Psoas muscle (tissue), 8 donors: ENCODE measurements around the gene STARD13. TPM values are rescaled to one million over a fixed set of nuclear protein-coding genes. Genes with fewer than 3 reads are reported as not detected.

ENCODE experiments used
- ATAC-seq, 4 donors: fragments of 200-7000 bp; cut with Tn5 transposase; one replicate each; pipeline ENCODE4 v1.9.1; 2020; ENCODE audit warnings: moderate library complexity in 3 of 4, mild to moderate bottlenecking in 2 of 4
- DNase-seq, 2 donors: peaks; one replicate each; pipeline ENCODE4 v3.0.0-alpha.2; 2020
- H3K27ac ChIP-seq: fragments of 200-600 bp; one replicate; pipeline ENCODE4 v1.8.0; 2022
- H3K27me3 ChIP-seq, 3 donors: fragments of 200-600 bp in 1 of 3; one replicate each; pipeline versions ENCODE4 v1.6.1 to v1.8.0; 2013 to 2022; ENCODE audit warnings: low read length in 2 of 3, mild to moderate bottlenecking in 2 of 3, moderate library complexity in 1 of 3; ENCODE audit not compliant: insufficient read depth in 3 of 3
- H3K36me3 ChIP-seq, 2 donors: fragments of 200-600 bp in 1 of 2; one replicate each; pipeline versions ENCODE4 v1.6.1 to v1.8.0; 2013 to 2022; ENCODE audit warnings: low read depth in 1 of 2, mild to moderate bottlenecking in 1 of 2, moderate library complexity in 1 of 2; ENCODE audit not compliant: insufficient read depth in 1 of 2
- H3K4me1 ChIP-seq: fragments of 200-600 bp; one replicate; pipeline ENCODE4 v1.8.0; 2022
- H3K4me3 ChIP-seq: fragments of 200-600 bp; one replicate; pipeline ENCODE4 v1.8.0; 2022; ENCODE audit warnings: mild to moderate bottlenecking
- H3K9me3 ChIP-seq: fragments of 200-600 bp; one replicate; pipeline ENCODE4 v1.8.0; 2022
- WGBS, 3 donors: extraction: QIAGEN DNeasy Blood & Tissue Kit; methylation state at CpG; one replicate each; pipeline versions ENCODE4 v1.1.6 to v1.1.7; 2013; 5-methylcytosine and 5-hydroxymethylcytosine counted together
- intact Hi-C, 2 donors: fragments of 100-400 bp; cut with DNase I; formaldehyde crosslinking; loops; one replicate each; pipeline versions ENCODE4 v1.11.0 to v1.14.2; 2022
- polyA plus RNA-seq, 3 donors: library from polyadenylated mRNA; stranded (reverse); fragments of 200-250 nt; gene quantifications; one replicate each; pipeline ENCODE4 v1.2.3, GENCODE V29; 2013
- total RNA-seq, 4 donors: library from RNA; stranded (reverse); fragmentation: NEBNext Ultra II Directional in 2 of 4; extraction: Animal tissue kit (Norgen Biotek cat#: 25700) in 2 of 4; gene quantifications; one replicate each; pipeline versions ENCODE4 v1.2.1 to v1.2.4, GENCODE V29; 2021 to 2023
- TF ChIP-seq, protein P1 (sequence below): fragments of 200-600 bp; IDR thresholded peaks from one replicate; pipeline ENCODE4 v1.8.0; 2022; ENCODE audit warnings: antibody characterized with exemption
- donor health status: healthy with polysubstance abuse.
- donor health status: DM: no; HTN: no; CAD: no; lungs with moderate emphysema.
- donor health status: Bipolar disorder and iron deficiency.
- donor health status: healthy.
- donor health status: DM: yes; HTN: yes; CAD: no.
- donor health status: DM: no; HTN: no; CAD: no.
- donor health status: DM: no; HTN: no; CAD: no.
- donor health status: DM: yes; HTN: yes; CAD: no.

STARD13 gene
- total and polyA plus RNA-seq, 7 donors = 2.3 to 9.2 (median 5.6) TPM

GRCh38 chr13:33147832-33148231 is 137.7 kb downstream of the STARD13 start:
- no peak overlapping the region for H3K27ac ChIP-seq
- H3K4me3 ChIP-seq = no peak overlapping the region
- no peak for DNase-seq
- no peaks in the 10 kb centered on the region for H3K36me3 ChIP-seq
- intact Hi-C loops = no loop called here
- WGBS, 3 donors = 96 to 99% (median 97%) methylated on average over 3 of the region's 3 CpGs
- H3K9me3 ChIP-seq = no peaks in the 10 kb centered on the region
- no peaks in the 10 kb centered on the region for H3K27me3 ChIP-seq
- TF ChIP-seq, protein P1, sequence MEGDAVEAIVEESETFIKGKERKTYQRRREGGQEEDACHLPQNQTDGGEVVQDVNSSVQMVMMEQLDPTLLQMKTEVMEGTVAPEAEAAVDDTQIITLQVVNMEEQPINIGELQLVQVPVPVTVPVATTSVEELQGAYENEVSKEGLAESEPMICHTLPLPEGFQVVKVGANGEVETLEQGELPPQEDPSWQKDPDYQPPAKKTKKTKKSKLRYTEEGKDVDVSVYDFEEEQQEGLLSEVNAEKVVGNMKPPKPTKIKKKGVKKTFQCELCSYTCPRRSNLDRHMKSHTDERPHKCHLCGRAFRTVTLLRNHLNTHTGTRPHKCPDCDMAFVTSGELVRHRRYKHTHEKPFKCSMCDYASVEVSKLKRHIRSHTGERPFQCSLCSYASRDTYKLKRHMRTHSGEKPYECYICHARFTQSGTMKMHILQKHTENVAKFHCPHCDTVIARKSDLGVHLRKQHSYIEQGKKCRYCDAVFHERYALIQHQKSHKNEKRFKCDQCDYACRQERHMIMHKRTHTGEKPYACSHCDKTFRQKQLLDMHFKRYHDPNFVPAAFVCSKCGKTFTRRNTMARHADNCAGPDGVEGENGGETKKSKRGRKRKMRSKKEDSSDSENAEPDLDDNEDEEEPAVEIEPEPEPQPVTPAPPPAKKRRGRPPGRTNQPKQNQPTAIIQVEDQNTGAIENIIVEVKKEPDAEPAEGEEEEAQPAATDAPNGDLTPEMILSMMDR = no peak
- no peak for ATAC-seq
- H3K4me1 ChIP-seq = peaks cover 5% of the 10 kb centered on the region

- intact Hi-C loops = no loop called here
- peaks cover 5% of the 10 kb centered on the region for H3K4me1 ChIP-seq
- no peaks in the 10 kb centered on the region for H3K27me3 ChIP-seq
- ATAC-seq (no peak), DNase-seq (no peak)
- H3K4me3 ChIP-seq = no peak overlapping the region
- no peak overlapping the region for H3K27ac ChIP-seq
- TF ChIP-seq, protein P1 = no peak
- 91 to 99% (median 91%) methylated on average over 4 of the region's 4 CpGs for WGBS, 3 donors
- H3K9me3 ChIP-seq = no peaks in the 10 kb centered on the region
- peaks cover 0 to 1% of the 10 kb centered on the region in 2 donors for H3K36me3 ChIP-seq
Measured at GRCh38 chr13:33146843-33147611, 138.5 kb downstream of the STARD13 start.

- intact Hi-C loops = no loop called here
- H3K27me3 ChIP-seq = no peaks in the 10 kb centered on the region
- no peaks in the 10 kb centered on the region for H3K9me3 ChIP-seq
- TF ChIP-seq, protein P1 = no peak
- no peak overlapping the region for H3K4me3 ChIP-seq
- ATAC-seq (peak in 1 of 4 donors; percentile 60), DNase-seq (no peak)
- H3K27ac ChIP-seq = no peak overlapping the region
- H3K36me3 ChIP-seq = peaks cover 0 to 5% of the 10 kb centered on the region in 2 donors
- H3K4me1 ChIP-seq = peaks cover 5% of the 10 kb centered on the region
- WGBS, 3 donors = 76 to 90% (median 79%) methylated on average over 4 of the region's 4 CpGs
Measured at GRCh38 chr13:33145667-33146066, 139.9 kb downstream of the STARD13 start.

DNA sequence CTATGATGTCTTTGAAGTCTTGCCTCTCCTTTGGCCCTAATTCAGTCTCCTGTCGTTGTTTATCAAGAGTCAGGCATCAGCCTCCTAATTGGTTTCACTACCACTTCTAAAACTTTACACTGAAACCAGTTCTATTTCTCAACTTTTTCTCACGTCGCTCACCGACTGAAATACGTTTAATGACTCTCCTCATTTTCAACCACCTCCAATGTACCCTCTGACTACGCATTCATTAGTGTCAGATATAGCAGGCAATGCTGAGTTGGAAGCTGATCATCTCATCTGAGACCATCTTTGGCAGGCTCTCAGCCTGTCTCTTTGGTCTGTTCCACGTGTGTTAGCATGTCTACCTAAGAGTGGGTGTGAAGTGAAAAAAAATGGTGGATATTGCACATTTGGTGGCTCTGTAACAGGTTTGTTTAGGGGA is 141.2 kb downstream of the STARD13 start:
- H3K36me3 ChIP-seq = peaks cover 0 to 5% of the 10 kb centered on the region in 2 donors
- intact Hi-C loops = no loop called here
- DNase-seq = no peak
- H3K4me1 ChIP-seq = peaks cover 17% of the 10 kb centered on the region
- TF ChIP-seq, protein P1 = no peak
- H3K27me3 ChIP-seq = no peaks in the 10 kb centered on the region
- H3K4me3 ChIP-seq = no peak overlapping the region
- no peak overlapping the region for H3K27ac ChIP-seq
- no peaks in the 10 kb centered on the region for H3K9me3 ChIP-seq
- ATAC-seq = no peak
- WGBS, 3 donors = 88 to 94% (median 91%) methylated on average over 7 of the region's 7 CpGs
